Measurements from ENCODE around the gene RELN.

DNA sequence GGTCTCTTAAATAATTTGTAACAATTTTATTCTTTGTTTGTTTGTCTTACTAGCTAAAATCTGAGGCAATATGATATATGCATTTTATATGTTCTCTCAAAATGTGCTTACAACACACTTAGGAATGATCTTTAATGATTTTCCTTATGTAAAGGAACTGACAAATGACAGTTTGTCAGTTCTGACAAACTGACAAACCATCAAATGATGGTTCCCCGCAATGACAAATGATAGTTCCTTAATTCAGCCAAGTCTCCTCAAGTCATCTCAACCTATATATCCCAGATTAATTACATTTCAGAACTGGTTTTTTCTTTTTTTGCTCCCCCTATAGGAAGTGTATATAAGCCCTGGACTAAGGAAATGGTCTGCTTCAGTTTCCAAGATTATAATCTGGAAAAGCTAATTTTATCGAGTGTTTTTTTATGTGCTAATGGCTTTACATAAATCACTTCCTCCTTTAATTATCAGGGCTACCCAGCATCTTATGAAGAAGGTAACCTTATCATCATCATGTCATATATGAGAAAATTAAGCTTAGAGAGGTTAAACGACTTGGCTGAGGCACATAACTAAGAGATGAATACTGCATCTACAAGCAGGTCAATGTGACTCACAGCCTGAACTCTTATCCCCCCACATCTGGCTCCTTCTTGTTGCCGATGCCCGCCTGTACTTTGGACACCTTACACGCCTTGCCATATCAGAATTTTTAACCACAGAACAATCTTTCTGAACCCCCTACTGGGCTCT is 75.1 kb downstream of the RELN start:
- TF ChIP-seq, protein P1, sequence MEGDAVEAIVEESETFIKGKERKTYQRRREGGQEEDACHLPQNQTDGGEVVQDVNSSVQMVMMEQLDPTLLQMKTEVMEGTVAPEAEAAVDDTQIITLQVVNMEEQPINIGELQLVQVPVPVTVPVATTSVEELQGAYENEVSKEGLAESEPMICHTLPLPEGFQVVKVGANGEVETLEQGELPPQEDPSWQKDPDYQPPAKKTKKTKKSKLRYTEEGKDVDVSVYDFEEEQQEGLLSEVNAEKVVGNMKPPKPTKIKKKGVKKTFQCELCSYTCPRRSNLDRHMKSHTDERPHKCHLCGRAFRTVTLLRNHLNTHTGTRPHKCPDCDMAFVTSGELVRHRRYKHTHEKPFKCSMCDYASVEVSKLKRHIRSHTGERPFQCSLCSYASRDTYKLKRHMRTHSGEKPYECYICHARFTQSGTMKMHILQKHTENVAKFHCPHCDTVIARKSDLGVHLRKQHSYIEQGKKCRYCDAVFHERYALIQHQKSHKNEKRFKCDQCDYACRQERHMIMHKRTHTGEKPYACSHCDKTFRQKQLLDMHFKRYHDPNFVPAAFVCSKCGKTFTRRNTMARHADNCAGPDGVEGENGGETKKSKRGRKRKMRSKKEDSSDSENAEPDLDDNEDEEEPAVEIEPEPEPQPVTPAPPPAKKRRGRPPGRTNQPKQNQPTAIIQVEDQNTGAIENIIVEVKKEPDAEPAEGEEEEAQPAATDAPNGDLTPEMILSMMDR (IDR thresholded peaks at IDR 0.05 in 8 of 11, conservative IDR thresholded peaks at IDR 0.05 in 3 of 11): no peak
- TF ChIP-seq POLR2AphosphoS5 (IDR thresholded peaks at IDR 0.05) (no peak), POLR2A (IDR thresholded peaks at IDR 0.05) (no peak)

Data from spleen (tissue), 7 donors.